GM13976 (cell line): ENCODE measurements around the gene SMTNL1.

Experiments
- DNase-seq: peaks from one replicate; pipeline ENCODE4 v3.0.0; 2012; ENCODE audit warnings: low spot score
- CTCF ChIP-seq: IDR thresholded peaks from 2 replicates; pipeline ENCODE4 v1.5.1; 2012; ENCODE audit warnings: borderline replicate concordance, mild to moderate bottlenecking; ENCODE audit not compliant: insufficient read depth; ENCODE audit errors: extremely low read depth, missing control alignments, control extremely low read depth
- in situ Hi-C: fragments of 300-500 bp; cut with MboI; formaldehyde crosslinking; loops from one replicate; pipeline ENCODE4 v1.12.0; 2022; ENCODE audit warnings: low sequenced_read_pairs, mixed read lengths, inconsistent platforms; ENCODE audit not compliant: unreplicated experiment

Gene SMTNL1

GRCh38 chr11:57496109-57496820, 41.1 kb upstream of the SMTNL1 start:
- no peak for TF ChIP-seq CTCF
- DNase-seq, result no peak
- in situ Hi-C loops, result loop anchor here (10.0 kb wide), 1 partner anchor 149 kb away; the partner anchor contains the start of gene YPEL4

- in situ Hi-C loops, result loop anchor here (10.0 kb wide), 1 partner anchor 147 kb away; the partner anchor contains the start of gene YPEL4
- DNase-seq, result no peak
- TF ChIP-seq CTCF, result no peak
These were observed 39.8 kb upstream of the SMTNL1 start for GRCh38 chr11:57497303-57498247.

GRCh38 chr11:57498540-57498939, 38.9 kb upstream of the SMTNL1 start:
- no peak for DNase-seq
- in situ Hi-C loops, result loop anchor here (10.0 kb wide), 1 partner anchor 146 kb away; the partner anchor contains the start of gene YPEL4
- no peak for TF ChIP-seq CTCF

- in situ Hi-C loops, result loop anchor here (10.0 kb wide), 1 partner anchor 145 kb away; the partner anchor contains the start of gene YPEL4
- DNase-seq, result peak; percentile 83
- no peak for TF ChIP-seq CTCF
These were observed 37.9 kb upstream of the SMTNL1 start for GRCh38 chr11:57499413-57499982.

- no peak for TF ChIP-seq CTCF
- in situ Hi-C loops, result loop anchor here (10.0 kb wide), 1 partner anchor 145 kb away; the partner anchor contains the start of gene YPEL4
- no peak for DNase-seq
These were observed 37.4 kb upstream of the SMTNL1 start for GRCh38 chr11:57499983-57500461.

- no peak for TF ChIP-seq CTCF
- DNase-seq, result no peak
- in situ Hi-C loops, result no loop called here
These were observed 36.9 kb upstream of the SMTNL1 start for GRCh38 chr11:57500515-57500914.
